ENCODE results near the gene ZBTB16. TPM values are rescaled to one million over a fixed set of nuclear protein-coding genes. Genes with fewer than 3 reads are reported as not detected.

The ZBTB16 gene
- total RNA-seq, 1 experiment from 2014 or later = 70.4 TPM

DNA sequence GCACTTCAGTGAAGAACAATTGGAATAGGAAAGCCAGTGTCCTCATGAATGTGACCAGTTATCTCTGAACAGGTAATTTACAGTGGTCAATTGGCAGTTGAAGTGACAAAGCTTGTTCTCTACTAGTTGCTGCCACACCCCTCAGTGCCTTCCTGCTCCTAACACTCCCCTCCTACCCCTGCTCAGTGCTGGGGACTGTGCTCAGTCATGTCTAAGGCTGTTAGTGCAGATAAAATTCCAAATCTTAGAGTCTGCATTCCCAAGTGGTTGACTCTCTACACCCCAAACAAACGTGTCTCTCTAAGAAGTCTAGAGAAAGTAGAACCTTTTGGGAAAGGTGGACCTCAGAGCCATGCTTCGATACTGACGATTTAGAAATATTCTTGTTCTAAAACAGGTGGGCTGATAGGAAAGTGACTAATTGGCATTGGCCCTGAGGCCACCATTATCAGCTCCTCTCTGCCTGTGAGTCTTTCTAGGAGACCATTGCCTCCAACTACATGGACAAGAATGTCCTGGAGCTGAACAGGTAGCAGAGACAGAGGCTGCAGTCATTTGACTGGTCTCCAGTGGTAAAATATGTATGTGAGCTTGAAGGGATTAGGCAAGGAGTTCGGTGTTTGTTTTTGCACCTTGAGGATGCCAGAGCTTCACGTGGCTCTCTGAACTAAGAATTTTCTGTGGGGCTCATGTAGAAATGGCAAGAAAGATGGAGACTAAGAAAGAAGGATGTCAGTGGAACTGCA is 214.6 kb downstream of the ZBTB16 start:
- no TSS peak for BruUV-seq (replicated peaks)
- H3K27me3 Mint-ChIP-seq (ENCODE audit: insufficient read depth, unreplicated experiment) = no peaks in the 10 kb centered on the region
- peaks cover 74% of the 10 kb centered on the region for H3K36me3 Mint-ChIP-seq (ENCODE audit: insufficient read depth, unreplicated experiment)

DNA sequence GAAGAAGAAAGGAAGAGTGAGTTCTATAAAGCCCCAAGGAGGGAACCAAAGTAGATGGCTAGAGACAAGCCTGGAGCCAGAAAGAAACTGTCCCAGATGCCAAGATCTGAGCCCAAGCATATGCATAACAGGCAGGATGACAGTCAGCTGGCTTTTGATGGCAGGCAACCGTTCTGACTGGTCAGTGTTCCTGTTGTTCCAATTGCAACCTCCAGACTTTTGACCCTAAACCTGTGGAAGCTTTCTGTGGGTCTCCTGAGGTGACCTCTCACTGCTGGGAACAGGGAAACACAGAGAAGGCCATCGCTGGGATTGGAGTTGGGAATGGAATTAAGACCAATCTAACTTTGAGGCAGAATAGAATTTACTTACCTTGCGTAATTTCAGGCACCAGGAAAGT is 215.1 kb downstream of the ZBTB16 start:
- Mint-ChIP-seq H3K9me3 (ENCODE audit: unreplicated experiment) (no peaks in the 10 kb centered on the region), H3K4me1 (ENCODE audit: insufficient read depth, unreplicated experiment) (peaks cover 14% of the 10 kb centered on the region), H3K27ac (ENCODE audit: low read depth, unreplicated experiment) (no peak overlapping the region), H3K27me3 (ENCODE audit: insufficient read depth, unreplicated experiment) (no peaks in the 10 kb centered on the region), H3K36me3 (ENCODE audit: insufficient read depth, unreplicated experiment) (peaks cover 74% of the 10 kb centered on the region), H3K4me3 (ENCODE audit: unreplicated experiment) (no peak overlapping the region)
- CTCF ChIA-PET = interaction anchor here (0.7 to 2.2 kb wide), 3 partner anchors 11 to 216 kb away, joined by 3 to 6 read pairs (median 3); no protein-coding TSS in a partner anchor
- POLR2A ChIA-PET = interaction anchor here (0.9 to 2.0 kb wide), 3 partner anchors 10 to 26 kb away, joined by 4 to 6 read pairs (median 4); no protein-coding TSS in a partner anchor
- no peak for TF ChIP-seq CTCF (IDR thresholded peaks at IDR 0.05; ENCODE audit: unreplicated experiment)
- intact Hi-C loops (cut with micrococcal nuclease) = no loop called here
- no peak for DNase-seq (ENCODE audit: unreplicated experiment)
- no TSS peak for BruUV-seq (replicated peaks)

More for the DNA sequence above, 214.6 kb downstream of the ZBTB16 start:
- POLR2A ChIA-PET = interaction anchor here (0.9 to 2.0 kb wide), 4 partner anchors 8 to 26 kb away, joined by 4 to 6 read pairs (median 4); no protein-coding TSS in a partner anchor
- DNase-seq (ENCODE audit: unreplicated experiment) = no peak
- intact Hi-C loops (cut with micrococcal nuclease) = no loop called here
- Mint-ChIP-seq H3K4me1 (ENCODE audit: insufficient read depth, unreplicated experiment) (peaks cover 8% of the 10 kb centered on the region), H3K9me3 (ENCODE audit: unreplicated experiment) (no peaks in the 10 kb centered on the region), H3K4me3 (ENCODE audit: unreplicated experiment) (no peak overlapping the region), H3K27ac (ENCODE audit: low read depth, unreplicated experiment) (no peak overlapping the region)
- CTCF ChIA-PET = interaction anchor here (0.7 to 2.2 kb wide), 3 partner anchors 10 to 216 kb away, joined by 3 to 6 read pairs (median 3); no protein-coding TSS in a partner anchor
- TF ChIP-seq CTCF (IDR thresholded peaks at IDR 0.05; ENCODE audit: unreplicated experiment) = no peak

DNA sequence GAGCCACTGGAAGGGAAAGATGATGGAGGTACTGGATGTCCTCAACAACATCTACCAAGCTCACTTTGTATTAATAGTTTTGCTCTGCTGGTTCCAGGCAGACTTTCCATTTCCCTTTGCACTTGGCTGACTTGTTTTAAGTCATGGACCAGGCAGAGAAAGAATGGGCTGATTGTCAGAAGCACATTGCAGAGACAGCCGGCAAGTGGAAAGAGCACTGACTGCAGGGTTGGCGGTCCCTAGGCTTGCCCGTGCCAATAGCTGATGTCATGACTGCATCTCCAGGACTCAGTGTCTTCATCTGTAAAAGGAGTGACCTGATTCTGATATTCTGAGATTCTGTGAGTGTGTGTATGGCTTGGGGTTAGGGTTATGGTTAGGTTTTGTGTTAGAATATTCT is 215.8 kb downstream of the ZBTB16 start:
- no TSS peak for BruUV-seq (replicated peaks)
- ChIA-PET POLR2A (interaction anchor here (2.0 kb wide), 1 partner anchor 10 kb away, joined by 6 read pairs; no protein-coding TSS in a partner anchor), CTCF (interaction anchor here (0.6 to 2.2 kb wide), 3 partner anchors 9 to 15 kb away, joined by 3 to 6 read pairs (median 5); no protein-coding TSS in a partner anchor)
- no peak for TF ChIP-seq CTCF (IDR thresholded peaks at IDR 0.05; ENCODE audit: unreplicated experiment)
- no peak for DNase-seq (ENCODE audit: unreplicated experiment)
- H3K27ac Mint-ChIP-seq (ENCODE audit: low read depth, unreplicated experiment) = no peak overlapping the region
- H3K9me3 Mint-ChIP-seq (ENCODE audit: unreplicated experiment) = no peaks in the 10 kb centered on the region
- peaks cover 20% of the 10 kb centered on the region for H3K4me1 Mint-ChIP-seq (ENCODE audit: insufficient read depth, unreplicated experiment)
- peaks cover 75% of the 10 kb centered on the region for H3K36me3 Mint-ChIP-seq (ENCODE audit: insufficient read depth, unreplicated experiment)
- no peak overlapping the region for H3K4me3 Mint-ChIP-seq (ENCODE audit: unreplicated experiment)
- H3K27me3 Mint-ChIP-seq (ENCODE audit: insufficient read depth, unreplicated experiment) = no peaks in the 10 kb centered on the region
- intact Hi-C loops (cut with micrococcal nuclease) = no loop called here

GRCh38 chr11:114276077-114276476 is 216.6 kb downstream of the ZBTB16 start:
- Mint-ChIP-seq H3K9me3 (ENCODE audit: unreplicated experiment) (no peaks in the 10 kb centered on the region), H3K36me3 (ENCODE audit: insufficient read depth, unreplicated experiment) (peaks cover 72% of the 10 kb centered on the region), H3K4me3 (ENCODE audit: unreplicated experiment) (no peak overlapping the region), H3K27ac (ENCODE audit: low read depth, unreplicated experiment) (no peak overlapping the region), H3K27me3 (ENCODE audit: insufficient read depth, unreplicated experiment) (no peaks in the 10 kb centered on the region), H3K4me1 (ENCODE audit: insufficient read depth, unreplicated experiment) (peaks cover 25% of the 10 kb centered on the region)
- no TSS peak for BruUV-seq (replicated peaks)
- POLR2A ChIA-PET = interaction anchor here (0.8 to 0.9 kb wide), 2 partner anchors 15 to 79 kb away, joined by 3 to 4 read pairs; no protein-coding TSS in a partner anchor
- DNase-seq (ENCODE audit: unreplicated experiment) = no peak
- TF ChIP-seq CTCF (IDR thresholded peaks at IDR 0.05; ENCODE audit: unreplicated experiment) = no peak
- CTCF ChIA-PET = interaction anchor here (0.9 to 1.3 kb wide), 3 partner anchors 10 to 15 kb away, joined by 3 to 5 read pairs (median 3); no protein-coding TSS in a partner anchor
- intact Hi-C loops (cut with micrococcal nuclease) = no loop called here
